H1 (cell line): ENCODE data around the gene JUP. TPM values are rescaled to one million over a fixed set of nuclear protein-coding genes. Genes with fewer than 3 reads are reported as not detected.

Experiments
- CTBP2 ChIP-seq: IDR thresholded peaks from 2 replicates; pipeline ENCODE4 v1.7.0; 2011; ENCODE audit warnings: borderline replicate concordance, mild to moderate bottlenecking, moderate library complexity, mixed read lengths, low read length; ENCODE audit not compliant: insufficient read depth, insufficient read length
- HDAC6 ChIP-seq: IDR thresholded peaks from one replicate; pipeline ENCODE4 v1.7.1; 2012; ENCODE audit warnings: low read depth, mild to moderate bottlenecking, inconsistent platforms, low read length, moderate library complexity
- JUN ChIP-seq: IDR thresholded peaks from 2 replicates; pipeline ENCODE4 v1.6.1; 2011; ENCODE audit warnings: low read depth, mild to moderate bottlenecking, improper control_type of control experiment, low read length
- SP1 ChIP-seq: IDR thresholded peaks from 2 replicates; pipeline ENCODE4 v1.6.1; 2011; ENCODE audit warnings: low read depth, low read length
- SUZ12 ChIP-seq: fragments of 200-600 bp; sonication (generic); IDR thresholded peaks from 2 replicates; pipeline ENCODE4 v1.6.1; 2012; ENCODE audit warnings: mild to moderate bottlenecking, inconsistent platforms, low read length, moderate library complexity, mixed read lengths
- TAF1 ChIP-seq: IDR thresholded peaks from 2 replicates; pipeline ENCODE4 v1.6.1; 2011; ENCODE audit warnings: mild to moderate bottlenecking, low read depth, low read length
- polyA plus RNA-seq, 7 experiments: library from polyadenylated mRNA; depleted of rRNA in 3 of 7; stranded (reverse) in 5 of 7; unstranded in 2 of 7; fragments of >200 nt in 5 of 7; fragments of 200-250 nt in 2 of 7; gene quantifications; 1 replicate in 5 of 7; 2 replicates in 1 of 7; 4 replicates in 1 of 7; pipeline versions ENCODE4 v1.2.1 to v1.2.3, GENCODE V29; 2011 to 2013; ENCODE audit warnings: missing spikeins in 2 of 7, mixed read lengths in 2 of 7
- total RNA-seq: library from RNA; stranded (reverse); fragmentation: NEBNext Ultra II Directional; extraction: Animal tissue kit (Norgen Biotek cat#: 25700); gene quantifications from 2 replicates; pipeline ENCODE4 v1.2.1, GENCODE V29; 2021

Gene JUP
- total and polyA plus RNA-seq, 2 of the 8 experiments (the other 6 are each of a cell fraction or from before 2014, with no cell fraction given) = 62.8 to 102 TPM

DNA sequence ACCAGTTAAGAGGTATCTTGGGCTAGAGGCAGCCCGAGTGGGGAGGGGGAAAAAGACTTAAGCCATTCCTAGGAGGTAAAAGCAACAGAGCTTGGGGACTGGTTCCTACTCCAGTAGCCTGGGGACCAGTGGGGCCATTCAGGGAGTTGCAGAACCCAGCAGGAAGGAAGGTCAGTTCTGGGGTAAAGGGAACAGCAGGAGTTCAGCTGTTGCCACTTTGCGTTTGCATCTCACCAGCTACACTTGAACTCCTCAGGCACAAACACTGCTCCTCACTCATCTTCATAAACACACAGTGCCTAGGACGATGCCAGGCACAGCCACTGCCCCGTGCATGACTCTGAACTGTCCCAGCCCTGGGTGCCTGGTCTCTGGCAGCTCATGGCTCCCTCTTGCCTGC is 56.0 kb downstream of the JUP start (continued):
- TF ChIP-seq JUN (no peak), SUZ12 (no peak), TAF1 (no peak), CTBP2 (no peak), HDAC6 (no peak), SP1 (no peak)
- TF ChIP-seq, all 59 proteins: peak for 0
